Measurements from ENCODE around the gene MXRA8. TPM values are rescaled to one million over a fixed set of nuclear protein-coding genes. Genes with fewer than 3 reads are reported as not detected.

MXRA8 gene
- total and polyA plus RNA-seq, 9 of the 15 experiments (the other 6 are each of a cell fraction or from before 2014, with no cell fraction given) = 0.66 to 11.3 (median 6.3) TPM

- no peak for TF ChIP-seq GTF2B (IDR thresholded peaks at IDR 0.05; ENCODE audit: extremely low read depth, insufficient read length)
- no peak; the same call in 1 of the 2 replicates for TF ChIP-seq PHF8 (IDR thresholded peaks at IDR 0.05; ENCODE audit: borderline replicate concordance, low read length)
- TF ChIP-seq KDM4B (IDR thresholded peaks at IDR 0.05; ENCODE audit: borderline replicate concordance in 2 of 2, low read depth in 1 of 2) = 0 out of 4 replicates have a peak, but pooled peaks of 1 of the 2 experiments have one; percentile 48
- 0 out of 2 replicates have a peak, but pooled peaks have one; percentile 18 for TF ChIP-seq ATF7 (IDR thresholded peaks at IDR 0.05)
- TF ChIP-seq CXXC5 (CRISPR knock-in tag; IDR thresholded peaks at IDR 0.05) = peak; percentile 31; the same call in 1 of the 2 replicates
- TF ChIP-seq OTX1 (CRISPR knock-in tag; IDR thresholded peaks at IDR 0.05) = no peak
- TF ChIP-seq CREB1 (IDR thresholded peaks at IDR 0.05) = no peak
- TF ChIP-seq CREB1 (CRISPR knock-in tag; IDR thresholded peaks at IDR 0.05) = peak; percentile 22; the same call in 1 of the 2 replicates
- TF ChIP-seq HBP1 (CRISPR knock-in tag; IDR thresholded peaks at IDR 0.05) = peak; percentile 2; the same call in 1 of the 2 replicates
- TF ChIP-seq SUPT5H (IDR thresholded peaks at IDR 0.05) = peak; percentile 26; the same call in 1 of the 2 replicates
- no peak for TF ChIP-seq ZSCAN29 (IDR thresholded peaks at IDR 0.05)
- TF ChIP-seq ZBTB11 (CRISPR knock-in tag; IDR thresholded peaks at IDR 0.05) = peak in 1 of 3 experiments; percentile 64; a peak in 2 of 6 replicates
- 0 out of 2 replicates have a peak, but pooled peaks have one; percentile 20 for TF ChIP-seq DEAF1 (CRISPR knock-in tag; IDR thresholded peaks at IDR 0.05)
- TF ChIP-seq ZNF24 (IDR thresholded peaks at IDR 0.05) = no peak
- 0 out of 2 replicates have a peak, but pooled peaks have one; percentile 77 for TF ChIP-seq CAMTA2 (CRISPR knock-in tag; conservative IDR thresholded peaks at IDR 0.05)
- no peak for TF ChIP-seq PREB (CRISPR knock-in tag; IDR thresholded peaks at IDR 0.05)
Measured at GRCh38 chr1:1371746-1372711, 13.7 kb upstream of the MXRA8 start (continued).
